Mammary epithelial cell (primary cell): Measurements from ENCODE around the gene PRKCSH.

Experiments
- CTCF ChIP-seq, 2 donors: IDR thresholded peaks in 1 of 2; conservative IDR thresholded peaks in 1 of 2; 2 replicates each; pipeline ENCODE4 v1.5.1; 2011 to 2012; ENCODE audit warnings: inconsistent platforms in 2 of 2, low read length in 2 of 2, mild to moderate bottlenecking in 2 of 2, control low read depth in 1 of 2, low read depth in 1 of 2; ENCODE audit not compliant: insufficient read depth in 1 of 2; ENCODE audit errors: extremely low read depth in 1 of 2
- EZH2 ChIP-seq: IDR thresholded peaks from 2 replicates; pipeline ENCODE4 v1.6.1; 2012; ENCODE audit warnings: low read length, inconsistent platforms, borderline replicate concordance

GRCh38 chr19:11448410-11448809, 13.0 kb downstream of the PRKCSH start:
- TF ChIP-seq CTCF (conservative IDR thresholded peaks at IDR 0.05 in 1 of 2, IDR thresholded peaks at IDR 0.05 in 1 of 2; ENCODE audit: extremely low read depth in 1 of 2, insufficient read depth in 1 of 2, low read depth in 1 of 2, low read length in 2 of 2) (no peak), EZH2 (no peak)
